Erythroblast (primary cell): Measurements from ENCODE around the gene PEF1.

Experiments used
- GATA1 ChIP-seq: IDR thresholded peaks from 2 replicates; pipeline ENCODE4 v1.6.1; 2011; ENCODE audit warnings: low read depth, mild to moderate bottlenecking, control low read depth, low read length, moderate library complexity
- POLR2A ChIP-seq: IDR thresholded peaks from 2 replicates; pipeline ENCODE4 v1.6.1; 2011; ENCODE audit warnings: mild to moderate bottlenecking, low read length

- no peak for TF ChIP-seq POLR2A
- TF ChIP-seq GATA1 = no peak
These were observed 48.6 kb upstream of the PEF1 start for GRCh38 chr1:31693231-31693630.
